Activated CD4-positive, alpha-beta memory T cell treated with anti-CD3 and anti-CD28 coated beads, Interleukin-2, amount 10 ng/mL, durations not matched to agents 7 days and 5 days (primary cell): ENCODE measurements around the gene C16orf78. TPM values are rescaled to one million over a fixed set of nuclear protein-coding genes. Genes with fewer than 3 reads are reported as not detected.
"Not testable (repeated sequence)": the region's sequence is repeated elsewhere in the genome, so short reads cannot be mapped to it uniquely, and the experiment has no call there.

Experiments used
- CTCF ChIA-PET: fragments of 350-600 bp; sonication (Branson Sonifier 250); formaldehyde crosslinking; loops from one replicate; lab custom pipeline; 2021; ENCODE audit warnings: antibody characterized with exemption, inconsistent platforms; lab: Charles Lee
- POLR2A ChIA-PET: fragments of 350-600 bp; sonication (Branson Sonifier 250); formaldehyde crosslinking; loops from one replicate; lab custom pipeline; 2021; ENCODE audit warnings: antibody characterized with exemption; lab: Charles Lee
- DNase-seq: peaks from one replicate; pipeline ENCODE4 v3.0.0-alpha.2; 2020
- H3K27ac Mint-ChIP-seq: one replicate; pipeline ENCODE4 v1.8.0; 2021; ENCODE audit warnings: mild to moderate bottlenecking, mixed read lengths
- H3K27me3 Mint-ChIP-seq: one replicate; pipeline ENCODE4 v1.8.0; 2021; ENCODE audit warnings: mixed read lengths
- H3K36me3 Mint-ChIP-seq: one replicate; pipeline ENCODE4 v1.8.0; 2021; ENCODE audit warnings: low read depth, mixed read lengths
- H3K4me1 Mint-ChIP-seq: one replicate; pipeline ENCODE4 v1.8.0; 2021; ENCODE audit warnings: mixed read lengths
- H3K4me3 Mint-ChIP-seq: one replicate; pipeline ENCODE4 v1.8.0; 2021; ENCODE audit warnings: mild to moderate bottlenecking, mixed read lengths
- H3K9me3 Mint-ChIP-seq: one replicate; pipeline ENCODE4 v1.8.0; 2021; ENCODE audit warnings: mixed read lengths
- total RNA-seq, 2 experiments: library from RNA; stranded (reverse); gene quantifications; one replicate each; pipeline ENCODE4 v1.2.3, GENCODE V29; 2021

C16orf78 gene
- total RNA-seq, 2 experiments from 2014 or later = not detected

GRCh38 chr16:49354101-49354500 lies 19.5 kb upstream of the C16orf78 start:
- Mint-ChIP-seq H3K36me3 (no peaks in the 10 kb centered on the region), H3K9me3 (no peaks in the 10 kb centered on the region), H3K27ac (no peak overlapping the region), H3K4me3 (no peak overlapping the region), H3K27me3 (peaks cover 3% of the 10 kb centered on the region), H3K4me1 (no peaks in the 10 kb centered on the region)
- DNase-seq = no peak
- CTCF ChIA-PET = no interaction called here
- POLR2A ChIA-PET = no interaction called here

DNA sequence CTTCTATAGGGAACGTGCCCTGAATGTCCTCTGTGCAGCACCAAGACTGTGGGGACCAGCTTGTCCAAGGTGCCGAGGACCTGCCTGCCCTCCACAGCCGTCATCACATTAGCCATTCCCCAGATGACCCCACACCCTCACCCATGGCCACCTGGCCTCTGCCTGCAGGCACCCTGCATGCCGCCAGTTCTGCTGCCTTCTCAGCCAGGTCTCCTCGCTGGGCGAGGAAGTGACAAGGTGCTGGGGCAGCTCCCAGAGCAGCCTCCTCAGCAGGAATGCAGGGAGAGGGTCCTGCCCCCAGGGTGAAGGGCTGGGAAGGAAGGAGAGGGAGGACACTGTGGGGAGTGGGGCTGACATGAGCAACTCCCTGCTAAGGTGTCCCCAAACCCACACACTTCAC lies 18.6 kb upstream of the C16orf78 start:
- CTCF ChIA-PET = no interaction called here
- POLR2A ChIA-PET = no interaction called here
- Mint-ChIP-seq H3K36me3 (no peaks in the 10 kb centered on the region), H3K27me3 (peaks cover 3% of the 10 kb centered on the region), H3K9me3 (no peaks in the 10 kb centered on the region), H3K27ac (no peak overlapping the region), H3K4me3 (no peak overlapping the region), H3K4me1 (no peaks in the 10 kb centered on the region)
- DNase-seq = no peak

GRCh38 chr16:49355933-49356665 lies 17.5 kb upstream of the C16orf78 start:
- ChIA-PET CTCF (no interaction called here), POLR2A (interaction anchor here (0.6 kb wide), 1 partner anchor 43 kb away, joined by 3 read pairs; no protein-coding TSS in a partner anchor)
- H3K9me3 Mint-ChIP-seq = no peaks in the 10 kb centered on the region
- no peak overlapping the region for H3K4me3 Mint-ChIP-seq
- H3K36me3 Mint-ChIP-seq = no peaks in the 10 kb centered on the region
- no peaks in the 10 kb centered on the region for H3K4me1 Mint-ChIP-seq
- no peak for DNase-seq
- no peaks in the 10 kb centered on the region for H3K27me3 Mint-ChIP-seq
- no peak overlapping the region for H3K27ac Mint-ChIP-seq

DNA sequence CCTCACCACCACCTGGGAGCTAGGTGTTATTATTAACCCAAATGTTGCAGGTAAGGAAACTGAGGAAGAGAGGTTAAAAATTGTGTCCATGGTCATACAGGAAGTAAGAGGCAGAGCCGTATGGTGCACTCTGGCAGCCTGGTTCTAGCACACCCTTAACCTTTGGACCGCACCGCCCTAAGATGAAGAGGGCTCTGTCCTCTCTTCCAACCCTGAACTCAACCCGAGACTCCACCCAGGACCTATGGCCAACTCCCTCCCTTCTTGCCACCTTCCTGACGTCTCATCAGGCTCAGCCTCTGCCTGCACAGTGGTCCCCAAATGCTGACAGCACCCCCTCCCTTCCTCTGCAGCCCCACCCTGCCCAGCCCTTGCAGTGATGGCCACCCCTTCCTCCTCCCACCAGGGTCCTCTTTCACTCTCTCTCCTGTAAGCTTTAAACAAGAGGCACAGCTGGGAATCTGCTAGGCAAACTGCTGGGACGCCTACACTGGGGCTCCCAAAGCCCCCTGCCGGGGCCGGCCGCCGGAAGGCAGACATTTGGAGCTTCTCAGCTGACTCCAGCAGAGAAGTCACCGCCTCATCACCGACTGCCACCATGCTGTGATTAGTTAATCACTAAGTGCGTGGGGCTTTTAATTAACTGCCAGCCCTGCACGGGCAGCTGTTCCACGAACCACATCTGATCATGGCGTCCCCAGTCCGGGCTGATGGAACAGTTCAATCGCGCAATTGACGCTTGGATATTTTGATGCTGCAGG lies 16.7 kb upstream of the C16orf78 start:
- Mint-ChIP-seq H3K36me3 (no peaks in the 10 kb centered on the region), H3K4me1 (no peaks in the 10 kb centered on the region), H3K27ac (no peak overlapping the region), H3K27me3 (no peaks in the 10 kb centered on the region), H3K9me3 (peaks cover 2% of the 10 kb centered on the region), H3K4me3 (no peak overlapping the region)
- ChIA-PET CTCF (interaction anchor here (1.2 kb wide), 1 partner anchor 8 kb away, joined by 3 read pairs; no protein-coding TSS in a partner anchor), POLR2A (interaction anchor here (0.6 kb wide), 1 partner anchor 44 kb away, joined by 3 read pairs; no protein-coding TSS in a partner anchor)
- DNase-seq = no peak

DNA sequence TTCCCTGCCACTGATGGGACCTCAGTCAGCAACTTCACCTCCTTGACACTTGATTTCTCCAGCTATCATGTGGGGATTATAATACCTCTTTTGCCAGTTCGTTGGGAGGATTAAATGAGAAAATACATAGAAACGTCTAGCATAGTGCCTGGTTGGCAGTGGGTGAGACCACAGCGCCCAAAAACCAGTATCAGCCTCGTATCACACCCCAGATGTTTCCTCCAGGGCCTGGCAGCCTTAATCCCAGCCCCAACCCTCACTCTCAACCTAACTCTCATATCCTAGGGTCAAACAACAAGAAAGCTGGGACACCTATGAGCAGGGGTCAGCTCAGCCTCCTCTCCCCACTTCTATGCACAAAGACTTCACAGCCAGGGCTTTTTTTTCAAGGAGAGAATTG lies 14.0 kb upstream of the C16orf78 start:
- Mint-ChIP-seq H3K27ac (no peak overlapping the region), H3K4me3 (no peak overlapping the region), H3K36me3 (no peaks in the 10 kb centered on the region), H3K4me1 (no peaks in the 10 kb centered on the region), H3K27me3 (no peaks in the 10 kb centered on the region), H3K9me3 (peaks cover 2% of the 10 kb centered on the region)
- CTCF ChIA-PET = no interaction called here
- POLR2A ChIA-PET = no interaction called here
- DNase-seq = no peak

GRCh38 chr16:49361731-49362130 lies 11.9 kb upstream of the C16orf78 start:
- H3K27ac Mint-ChIP-seq = not testable (repeated sequence)

DNA sequence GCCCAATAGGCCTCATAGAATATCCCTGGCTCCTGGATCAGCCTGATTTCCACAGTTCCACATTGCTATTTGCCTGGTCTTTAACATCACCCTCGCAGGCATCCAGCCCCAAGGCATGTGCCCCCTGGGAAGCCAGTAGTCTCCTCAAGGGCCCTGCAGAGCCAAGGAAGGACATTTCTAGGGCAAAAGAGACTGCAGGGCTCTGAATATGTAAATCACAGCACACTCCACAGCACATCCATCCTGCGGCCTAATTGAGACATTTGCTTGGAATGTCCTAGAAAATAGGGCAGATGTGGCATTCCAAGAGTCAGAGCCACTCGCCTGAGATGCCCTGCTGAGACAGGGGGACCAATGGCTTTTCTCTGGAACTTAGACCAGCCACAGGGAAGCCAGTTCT lies 11.4 kb upstream of the C16orf78 start:
- ChIA-PET CTCF (no interaction called here), POLR2A (no interaction called here)
- H3K4me3 Mint-ChIP-seq = no peak overlapping the region
- DNase-seq = no peak
- H3K27ac Mint-ChIP-seq = no peak overlapping the region
- H3K4me1 Mint-ChIP-seq = no peaks in the 10 kb centered on the region
- H3K27me3 Mint-ChIP-seq = no peaks in the 10 kb centered on the region
- peaks cover 2% of the 10 kb centered on the region for H3K9me3 Mint-ChIP-seq
- H3K36me3 Mint-ChIP-seq = no peaks in the 10 kb centered on the region

More at GRCh38 chr16:49361731-49362130, 11.9 kb upstream of the C16orf78 start:
- CTCF ChIA-PET, H3K4me3 Mint-ChIP-seq, DNase-seq, H3K36me3 Mint-ChIP-seq, H3K9me3 Mint-ChIP-seq, POLR2A ChIA-PET, H3K27me3 Mint-ChIP-seq, H3K4me1 Mint-ChIP-seq: not testable (repeated sequence)

DNA sequence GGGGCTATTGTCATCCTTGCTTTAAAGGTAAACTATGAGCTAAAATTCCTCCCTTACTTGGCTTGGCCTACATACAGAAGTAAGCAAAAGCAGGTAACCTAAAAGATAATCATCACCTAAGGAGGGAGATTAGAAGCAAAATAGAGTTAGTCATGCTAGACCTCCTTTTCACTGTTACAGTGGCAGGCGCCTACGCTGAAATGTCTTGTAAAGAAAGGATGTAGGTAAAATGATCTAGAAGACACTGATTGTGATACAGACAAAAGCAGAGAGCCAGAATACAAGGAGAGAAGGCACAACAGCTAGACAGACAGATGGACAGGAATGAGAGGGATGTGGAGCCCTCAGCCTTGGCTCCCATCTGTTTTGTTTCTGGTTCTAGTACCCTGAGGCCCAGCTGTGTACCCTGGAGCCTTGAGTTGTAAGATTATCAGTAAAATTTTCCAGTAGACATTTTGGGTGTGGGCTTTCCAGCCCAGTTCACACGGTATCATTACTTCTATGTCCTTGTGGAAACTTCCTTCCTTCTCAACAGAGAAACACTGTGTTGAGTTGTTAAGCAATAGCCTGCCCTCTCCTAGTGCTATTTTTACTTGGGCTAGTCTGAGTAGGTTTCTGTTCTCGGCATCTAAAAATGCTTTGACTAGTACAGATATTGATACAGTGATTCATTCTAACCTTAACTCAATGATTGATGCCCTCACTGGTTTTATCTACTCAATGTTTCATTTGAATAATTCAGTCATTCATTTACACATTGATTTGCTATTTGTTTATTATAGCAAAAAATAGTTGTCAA lies 7.7 kb upstream of the C16orf78 start:
- peaks cover 2% of the 10 kb centered on the region for H3K9me3 Mint-ChIP-seq

DNA sequence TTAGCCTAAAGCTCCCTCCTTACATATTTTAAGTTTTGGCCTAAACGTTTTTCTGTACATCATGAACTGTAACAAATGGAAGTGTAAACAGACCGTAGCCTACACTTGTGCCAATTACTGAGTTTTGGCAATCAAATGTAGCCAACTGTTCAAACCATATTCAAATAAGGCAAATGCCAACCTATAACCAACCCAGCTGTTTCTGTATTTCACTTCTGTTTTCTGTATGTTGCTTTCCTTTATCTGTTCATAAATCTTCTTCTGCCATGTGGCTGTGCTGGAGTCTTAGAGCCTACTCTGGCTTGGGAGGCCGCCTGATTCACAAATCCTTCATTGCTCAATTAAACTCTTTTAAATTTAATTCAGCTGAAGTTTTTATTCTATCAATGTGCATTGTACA lies 6.9 kb upstream of the C16orf78 start:
- no peaks in the 10 kb centered on the region for H3K27me3 Mint-ChIP-seq
- H3K4me3 Mint-ChIP-seq = no peak overlapping the region
- POLR2A ChIA-PET = no interaction called here
- CTCF ChIA-PET = no interaction called here
- no peak for DNase-seq
- H3K36me3 Mint-ChIP-seq = no peaks in the 10 kb centered on the region
- no peaks in the 10 kb centered on the region for H3K4me1 Mint-ChIP-seq
- no peak overlapping the region for H3K27ac Mint-ChIP-seq
- peaks cover 2% of the 10 kb centered on the region for H3K9me3 Mint-ChIP-seq

More for the DNA sequence above, 7.7 kb upstream of the C16orf78 start:
- Mint-ChIP-seq H3K4me3 (no peak overlapping the region), H3K27ac (no peak overlapping the region), H3K36me3 (no peaks in the 10 kb centered on the region), H3K4me1 (no peaks in the 10 kb centered on the region), H3K27me3 (no peaks in the 10 kb centered on the region)
- CTCF ChIA-PET = no interaction called here
- no peak for DNase-seq
- POLR2A ChIA-PET = no interaction called here

- Mint-ChIP-seq H3K27ac (no peak overlapping the region), H3K27me3 (no peaks in the 10 kb centered on the region), H3K4me1 (no peaks in the 10 kb centered on the region), H3K36me3 (no peaks in the 10 kb centered on the region), H3K9me3 (no peaks in the 10 kb centered on the region), H3K4me3 (no peak overlapping the region)
- ChIA-PET CTCF (no interaction called here), POLR2A (no interaction called here)
- DNase-seq = no peak
Measured at GRCh38 chr16:49369651-49370611, 3.7 kb upstream of the C16orf78 start.

GRCh38 chr16:49376206-49376605 lies 2.6 kb downstream of the C16orf78 start:
- Mint-ChIP-seq H3K4me3 (no peak overlapping the region), H3K4me1 (no peaks in the 10 kb centered on the region), H3K27me3 (no peaks in the 10 kb centered on the region), H3K36me3 (no peaks in the 10 kb centered on the region), H3K27ac (no peak overlapping the region), H3K9me3 (no peaks in the 10 kb centered on the region)
- ChIA-PET POLR2A (no interaction called here), CTCF (no interaction called here)
- no peak for DNase-seq

GRCh38 chr16:49377196-49377755 lies 3.7 kb downstream of the C16orf78 start:
- no peaks in the 10 kb centered on the region for H3K27me3 Mint-ChIP-seq
- H3K4me3 Mint-ChIP-seq = no peak overlapping the region
- DNase-seq = no peak
- no peak overlapping the region for H3K27ac Mint-ChIP-seq
- POLR2A ChIA-PET = no interaction called here
- no peaks in the 10 kb centered on the region for H3K9me3 Mint-ChIP-seq
- H3K4me1 Mint-ChIP-seq = no peaks in the 10 kb centered on the region
- CTCF ChIA-PET = no interaction called here
- H3K36me3 Mint-ChIP-seq = no peaks in the 10 kb centered on the region
